HL-60 (cell line): ENCODE data around the gene MC1R.
"Not testable (repeated sequence)": the region's sequence is repeated elsewhere in the genome, so short reads cannot be mapped to it uniquely, and the experiment has no call there.

Experiments
- GABPA ChIP-seq: IDR thresholded peaks from 2 replicates; pipeline ENCODE4 v1.6.1; 2012; ENCODE audit warnings: low read depth
- TF ChIP-seq, protein P1 (sequence below): IDR thresholded peaks from one replicate; pipeline ENCODE4 v1.5.1; 2011; ENCODE audit warnings: low read length, control low read depth, inconsistent platforms; ENCODE audit not compliant: insufficient read depth

DNA sequence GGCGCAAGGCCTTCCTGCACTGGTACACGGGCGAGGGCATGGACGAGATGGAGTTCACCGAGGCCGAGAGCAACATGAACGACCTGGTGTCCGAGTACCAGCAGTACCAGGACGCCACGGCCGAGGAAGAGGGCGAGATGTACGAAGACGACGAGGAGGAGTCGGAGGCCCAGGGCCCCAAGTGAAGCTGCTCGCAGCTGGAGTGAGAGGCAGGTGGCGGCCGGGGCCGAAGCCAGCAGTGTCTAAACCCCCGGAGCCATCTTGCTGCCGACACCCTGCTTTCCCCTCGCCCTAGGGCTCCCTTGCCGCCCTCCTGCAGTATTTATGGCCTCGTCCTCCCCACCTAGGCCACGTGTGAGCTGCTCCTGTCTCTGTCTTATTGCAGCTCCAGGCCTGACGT, 17.0 kb downstream of the MC1R start:
- TF ChIP-seq, protein P1, sequence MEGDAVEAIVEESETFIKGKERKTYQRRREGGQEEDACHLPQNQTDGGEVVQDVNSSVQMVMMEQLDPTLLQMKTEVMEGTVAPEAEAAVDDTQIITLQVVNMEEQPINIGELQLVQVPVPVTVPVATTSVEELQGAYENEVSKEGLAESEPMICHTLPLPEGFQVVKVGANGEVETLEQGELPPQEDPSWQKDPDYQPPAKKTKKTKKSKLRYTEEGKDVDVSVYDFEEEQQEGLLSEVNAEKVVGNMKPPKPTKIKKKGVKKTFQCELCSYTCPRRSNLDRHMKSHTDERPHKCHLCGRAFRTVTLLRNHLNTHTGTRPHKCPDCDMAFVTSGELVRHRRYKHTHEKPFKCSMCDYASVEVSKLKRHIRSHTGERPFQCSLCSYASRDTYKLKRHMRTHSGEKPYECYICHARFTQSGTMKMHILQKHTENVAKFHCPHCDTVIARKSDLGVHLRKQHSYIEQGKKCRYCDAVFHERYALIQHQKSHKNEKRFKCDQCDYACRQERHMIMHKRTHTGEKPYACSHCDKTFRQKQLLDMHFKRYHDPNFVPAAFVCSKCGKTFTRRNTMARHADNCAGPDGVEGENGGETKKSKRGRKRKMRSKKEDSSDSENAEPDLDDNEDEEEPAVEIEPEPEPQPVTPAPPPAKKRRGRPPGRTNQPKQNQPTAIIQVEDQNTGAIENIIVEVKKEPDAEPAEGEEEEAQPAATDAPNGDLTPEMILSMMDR: not testable (repeated sequence)
- not testable (repeated sequence) for TF ChIP-seq GABPA
